H9 (cell line): Measurements from ENCODE around the gene MED12. TPM values are rescaled to one million over a fixed set of nuclear protein-coding genes. Genes with fewer than 3 reads are reported as not detected.

Experiments
- DNase-seq: peaks from one replicate; pipeline ENCODE4 v3.0.0-alpha.2; 2017
- H2AFZ ChIP-seq: one replicate; pipeline ENCODE4 v1.6.1; 2013; ENCODE audit warnings: mild to moderate bottlenecking, low read length, control low read depth, moderate library complexity
- H2AK5ac ChIP-seq: 2 replicates; pipeline ENCODE4 v1.6.1; 2013; ENCODE audit warnings: low read length, control low read depth, mixed read lengths; ENCODE audit not compliant: insufficient read length
- H2BK120ac ChIP-seq: one replicate; pipeline ENCODE4 v1.6.1; 2013; ENCODE audit warnings: low read depth, mild to moderate bottlenecking, low read length, control low read depth, inconsistent platforms; ENCODE audit not compliant: poor library complexity, severe bottlenecking
- H2BK12ac ChIP-seq: 2 replicates; pipeline ENCODE4 v1.6.1; 2013; ENCODE audit warnings: low read length, control low read depth, mixed read lengths, low read depth; ENCODE audit not compliant: insufficient read length
- H2BK15ac ChIP-seq: 2 replicates; pipeline ENCODE4 v1.6.1; 2013; ENCODE audit warnings: low read depth, low read length, control low read depth
- H2BK20ac ChIP-seq: one replicate; pipeline ENCODE4 v1.6.1; 2013; ENCODE audit warnings: low read depth, mild to moderate bottlenecking, low read length, control low read depth, inconsistent platforms; ENCODE audit not compliant: poor library complexity, severe bottlenecking
- H2BK5ac ChIP-seq: 2 replicates; pipeline ENCODE4 v1.6.1; 2013; ENCODE audit warnings: low read length, control low read depth, mixed read lengths; ENCODE audit not compliant: insufficient read length
- H3K14ac ChIP-seq: 2 replicates; pipeline ENCODE4 v1.6.1; 2013; ENCODE audit warnings: low read length, control low read depth; ENCODE audit not compliant: insufficient read depth
- H3K18ac ChIP-seq: 2 replicates; pipeline ENCODE4 v1.6.1; 2013; ENCODE audit warnings: low read depth, mild to moderate bottlenecking, mixed read lengths, low read length, control low read depth; ENCODE audit not compliant: insufficient read length
- H3K23ac ChIP-seq: 2 replicates; pipeline ENCODE4 v1.6.1; 2013; ENCODE audit warnings: low read length, control low read depth, mixed read lengths, low read depth; ENCODE audit not compliant: insufficient read length
- H3K23me2 ChIP-seq: 2 replicates; pipeline ENCODE4 v1.6.1; 2013; ENCODE audit warnings: low read depth, mild to moderate bottlenecking, mixed read lengths, low read length, control low read depth; ENCODE audit not compliant: insufficient read length, poor library complexity, severe bottlenecking
- H3K27ac ChIP-seq: 2 replicates; pipeline ENCODE4 v1.5.1; 2013; ENCODE audit warnings: low read length, control low read depth, mixed read lengths, low read depth; ENCODE audit not compliant: insufficient read length
- H3K27me3 ChIP-seq: 2 replicates; pipeline ENCODE4 v1.6.1; 2013; ENCODE audit warnings: low read length, control low read depth, inconsistent platforms; ENCODE audit not compliant: insufficient read depth
- H3K4ac ChIP-seq: 2 replicates; pipeline ENCODE4 v1.6.1; 2013; ENCODE audit warnings: low read depth, mild to moderate bottlenecking, control low read depth, inconsistent platforms, low read length, moderate library complexity
- H3K4me1 ChIP-seq: 2 replicates; pipeline ENCODE4 v1.6.1; 2013; ENCODE audit warnings: low read length, control low read depth, inconsistent platforms; ENCODE audit not compliant: insufficient read depth
- H3K4me2 ChIP-seq: 2 replicates; pipeline ENCODE4 v1.6.1; 2013; ENCODE audit warnings: low read length, control low read depth, mixed read lengths; ENCODE audit not compliant: insufficient read length, insufficient read depth
- H3K56ac ChIP-seq: 2 replicates; pipeline ENCODE4 v1.6.1; 2013; ENCODE audit warnings: low read depth, mild to moderate bottlenecking, mixed read lengths, low read length, control low read depth; ENCODE audit not compliant: insufficient read length
- H3K79me1 ChIP-seq: 2 replicates; pipeline ENCODE4 v1.6.1; 2013; ENCODE audit warnings: low read depth, mild to moderate bottlenecking, moderate library complexity, low read length, control low read depth, inconsistent platforms; ENCODE audit not compliant: insufficient read depth, poor library complexity, severe bottlenecking
- H3K79me2 ChIP-seq: 2 replicates; pipeline ENCODE4 v1.6.1; 2013; ENCODE audit warnings: low read length, control low read depth, inconsistent platforms; ENCODE audit not compliant: insufficient read depth
- H3K9ac ChIP-seq: 2 replicates; pipeline ENCODE4 v1.6.1; 2013; ENCODE audit warnings: low read length, control low read depth, mixed read lengths; ENCODE audit not compliant: insufficient read length; ENCODE audit errors: extremely low read depth
- H3K9me3 ChIP-seq: one replicate; pipeline ENCODE4 v1.6.1; 2013; ENCODE audit warnings: low read depth, low read length, inconsistent platforms; ENCODE audit not compliant: control insufficient read depth
- H3T11ph ChIP-seq: one replicate; pipeline ENCODE4 v1.6.1; 2013; ENCODE audit warnings: mild to moderate bottlenecking, low read length, control low read depth, inconsistent platforms
- H4K20me1 ChIP-seq: one replicate; pipeline ENCODE4 v1.6.1; 2013; ENCODE audit not compliant: control insufficient read depth, insufficient read length, insufficient read depth
- H4K5ac ChIP-seq: 2 replicates; pipeline ENCODE4 v1.6.1; 2013; ENCODE audit warnings: low read depth, mild to moderate bottlenecking, mixed read lengths, low read length, control low read depth; ENCODE audit not compliant: insufficient read length
- H4K8ac ChIP-seq: replicated peaks from 2 replicates; pipeline ENCODE4 v1.6.1; 2013; ENCODE audit warnings: low read length, control low read depth, mixed read lengths, low read depth; ENCODE audit not compliant: insufficient read length
- H4K91ac ChIP-seq: 2 replicates; pipeline ENCODE4 v1.6.1; 2013; ENCODE audit warnings: low read depth, mild to moderate bottlenecking, moderate library complexity, mixed read lengths, low read length, control low read depth; ENCODE audit not compliant: insufficient read length
- H3K27ac Mint-ChIP-seq, 3 experiments: 2 replicates in 2 of 3; 3 replicates in 1 of 3; pipeline ENCODE4 v1.8.0; 2020 to 2021; ENCODE audit warnings: mixed read lengths in 3 of 3, mild to moderate bottlenecking in 1 of 3, moderate library complexity in 1 of 3
- H3K27me3 Mint-ChIP-seq: 2 replicates; pipeline ENCODE4 v1.8.0; 2021; ENCODE audit warnings: low read depth, mild to moderate bottlenecking, moderate library complexity, mixed read lengths
- H3K36me3 Mint-ChIP-seq, 3 experiments: 2 replicates in 2 of 3; 3 replicates in 1 of 3; pipeline ENCODE4 v1.8.0; 2020 to 2021; ENCODE audit warnings: low read depth in 3 of 3, mixed read lengths in 3 of 3; ENCODE audit not compliant: insufficient read depth in 1 of 3
- H3K4me1 Mint-ChIP-seq, 2 experiments: 2 replicates each; pipeline ENCODE4 v1.8.0; 2020; ENCODE audit warnings: mixed read lengths in 2 of 2
- H3K4me3 Mint-ChIP-seq, 2 experiments: 2 replicates in 1 of 2; 3 replicates in 1 of 2; pipeline ENCODE4 v1.8.0; 2020 to 2021; ENCODE audit warnings: mild to moderate bottlenecking in 2 of 2, mixed read lengths in 2 of 2, moderate library complexity in 1 of 2
- H3K9me3 Mint-ChIP-seq, 2 experiments: 2 replicates in 1 of 2; 3 replicates in 1 of 2; pipeline ENCODE4 v1.8.0; 2020; ENCODE audit warnings: mild to moderate bottlenecking in 2 of 2, mixed read lengths in 2 of 2, moderate library complexity in 1 of 2
- CTCF ChIP-seq: fragments of 200-600 bp; sonication (generic); conservative IDR thresholded peaks from 3 replicates; pipeline ENCODE4 v1.8.0; 2021; ENCODE audit warnings: antibody characterized with exemption, mild to moderate bottlenecking
- WGBS: extraction: QIAGEN DNeasy Blood & Tissue Kit; methylation state at CpG from one replicate; pipeline ENCODE4 v1.1.7; 2013; ENCODE audit warnings: missing lambda C conversion rate, low lambda C conversion rate, mixed read lengths; ENCODE audit not compliant: insufficient read length; ENCODE audit errors: extremely low coverage; 5-methylcytosine and 5-hydroxymethylcytosine counted together
- total RNA-seq: library from RNA; stranded (reverse); gene quantifications from 2 replicates; pipeline ENCODE4 v1.2.1, GENCODE V29; 2021

The MED12 gene
- total RNA-seq, 1 experiment from 2014 or later = 33.0 TPM

- Histone ChIP-seq H3K9ac (no peak overlapping the region), H4K5ac (no peak overlapping the region), H3K4me1 (no peaks in the 10 kb centered on the region), H3K23ac (no peak overlapping the region), H2AFZ (no peak overlapping the region), H3K23me2 (no peaks in the 10 kb centered on the region), H2BK20ac (no peak overlapping the region), H3K4me2 (no peak overlapping the region), H4K20me1 (no peaks in the 10 kb centered on the region), H2BK120ac (no peak overlapping the region), H3K56ac (no peak overlapping the region), H2BK15ac (no peak overlapping the region), H3K9me3 (peaks cover 37% of the 10 kb centered on the region), H3T11ph (no peak overlapping the region), H4K8ac (no peak overlapping the region), H3K79me2 (no peaks in the 10 kb centered on the region), H4K91ac (no peak overlapping the region), H3K27me3 (no peaks in the 10 kb centered on the region), H2BK5ac (no peak overlapping the region), H3K4ac (no peak overlapping the region), H3K79me1 (no peaks in the 10 kb centered on the region), H2BK12ac (no peak overlapping the region), H3K18ac (no peak overlapping the region), H3K27ac (no peak overlapping the region), H2AK5ac (no peak overlapping the region), H3K14ac (no peak overlapping the region)
- no CpG with 5 or more reads among the region's 5 CpGs for WGBS
- Mint-ChIP-seq H3K27me3 (peaks cover 2% of the 10 kb centered on the region), H3K36me3 (peaks cover 13 to 22% (median 18%) of the 10 kb centered on the region in 3 experiments), H3K27ac (peak overlapping the region in 2 of 3 experiments; percentile 56 to 76; a peak in 3 of 7 replicates), H3K9me3 (peaks cover 73 to 88% of the 10 kb centered on the region in 2 experiments), H3K4me1 (peaks cover 5 to 18% of the 10 kb centered on the region in 2 experiments), H3K4me3 (no peak overlapping the region)
- no peak for TF ChIP-seq CTCF
- no peak for DNase-seq
These were observed 52.3 kb downstream of the MED12 start for GRCh38 chrX:71170660-71171059.
